Measurements from ENCODE around the gene WWOX.

Gene WWOX

GRCh38 chr16:78290872-78291591, 191.6 kb downstream of the WWOX start:
- Histone ChIP-seq H2AFZ (ENCODE audit: low read depth) (no peak overlapping the region), H4K20me1 (ENCODE audit: insufficient read depth) (no peaks in the 10 kb centered on the region), H3K9ac (no peak overlapping the region), H3K4me3 (IDR thresholded peaks at IDR 0.05; ENCODE audit: insufficient read depth, low read depth, low read length) (no peak overlapping the region), H3K27me3 (ENCODE audit: insufficient read depth, low read depth) (no peaks in the 10 kb centered on the region), H3K79me2 (ENCODE audit: insufficient read depth, low read depth) (no peaks in the 10 kb centered on the region), H3K36me3 (ENCODE audit: insufficient read depth) (no peaks in the 10 kb centered on the region), H3K27ac (no peak overlapping the region), H3K4me2 (no peak overlapping the region), H3K4me1 (ENCODE audit: low read depth, poor library complexity, severe bottlenecking) (no peaks in the 10 kb centered on the region)
- TF ChIP-seq CTCF (conservative IDR thresholded peaks at IDR 0.05; ENCODE audit: low read depth, low read length): no peak

- H3K4me3 ChIP-seq (IDR thresholded peaks at IDR 0.05; ENCODE audit: insufficient read depth, low read depth, low read length): no peak overlapping the region
- no peaks in the 10 kb centered on the region for H4K20me1 ChIP-seq (ENCODE audit: insufficient read depth)
- no peak overlapping the region for H3K4me2 ChIP-seq
- no peaks in the 10 kb centered on the region for H3K4me1 ChIP-seq (ENCODE audit: low read depth, poor library complexity, severe bottlenecking)
- H3K36me3 ChIP-seq (ENCODE audit: insufficient read depth): no peaks in the 10 kb centered on the region
- H3K27me3 ChIP-seq (ENCODE audit: insufficient read depth, low read depth): no peaks in the 10 kb centered on the region
- H3K9ac ChIP-seq: no peak overlapping the region
- no peaks in the 10 kb centered on the region for H3K79me2 ChIP-seq (ENCODE audit: insufficient read depth, low read depth)
- no peak overlapping the region for H3K27ac ChIP-seq
- no peak for TF ChIP-seq CTCF (conservative IDR thresholded peaks at IDR 0.05; ENCODE audit: low read depth, low read length)
- H2AFZ ChIP-seq (ENCODE audit: low read depth): no peak overlapping the region
These were observed 192.2 kb downstream of the WWOX start for GRCh38 chr16:78291604-78292003.

GRCh38 chr16:78292086-78292843, 192.8 kb downstream of the WWOX start:
- TF ChIP-seq CTCF (conservative IDR thresholded peaks at IDR 0.05; ENCODE audit: low read depth, low read length): no peak
- H3K4me1 ChIP-seq (ENCODE audit: low read depth, poor library complexity, severe bottlenecking): no peaks in the 10 kb centered on the region
- H3K9ac ChIP-seq: no peak overlapping the region
- no peak overlapping the region for H3K27ac ChIP-seq
- no peak overlapping the region for H3K4me2 ChIP-seq
- no peaks in the 10 kb centered on the region for H3K36me3 ChIP-seq (ENCODE audit: insufficient read depth)
- no peaks in the 10 kb centered on the region for H4K20me1 ChIP-seq (ENCODE audit: insufficient read depth)
- no peaks in the 10 kb centered on the region for H3K79me2 ChIP-seq (ENCODE audit: insufficient read depth, low read depth)
- H2AFZ ChIP-seq (ENCODE audit: low read depth): no peak overlapping the region
- no peaks in the 10 kb centered on the region for H3K27me3 ChIP-seq (ENCODE audit: insufficient read depth, low read depth)
- no peak overlapping the region for H3K4me3 ChIP-seq (IDR thresholded peaks at IDR 0.05; ENCODE audit: insufficient read depth, low read depth, low read length)

- no peaks in the 10 kb centered on the region for H3K79me2 ChIP-seq (ENCODE audit: insufficient read depth, low read depth)
- H2AFZ ChIP-seq (ENCODE audit: low read depth): no peak overlapping the region
- H3K4me2 ChIP-seq: no peak overlapping the region
- no peak for TF ChIP-seq CTCF (conservative IDR thresholded peaks at IDR 0.05; ENCODE audit: low read depth, low read length)
- no peak overlapping the region for H3K4me3 ChIP-seq (IDR thresholded peaks at IDR 0.05; ENCODE audit: insufficient read depth, low read depth, low read length)
- H3K4me1 ChIP-seq (ENCODE audit: low read depth, poor library complexity, severe bottlenecking): no peaks in the 10 kb centered on the region
- H4K20me1 ChIP-seq (ENCODE audit: insufficient read depth): no peaks in the 10 kb centered on the region
- H3K9ac ChIP-seq: no peak overlapping the region
- no peaks in the 10 kb centered on the region for H3K27me3 ChIP-seq (ENCODE audit: insufficient read depth, low read depth)
- H3K27ac ChIP-seq: no peak overlapping the region
- no peaks in the 10 kb centered on the region for H3K36me3 ChIP-seq (ENCODE audit: insufficient read depth)
These were observed 193.5 kb downstream of the WWOX start for GRCh38 chr16:78292844-78293380.

All from KMS-11 (cell line).